ENCODE results near the gene SH3GL3. TPM values are rescaled to one million over a fixed set of nuclear protein-coding genes. Genes with fewer than 3 reads are reported as not detected.

The SH3GL3 gene
- total RNA-seq, 2 donors from 2014 or later = 3.5 to 3.8 TPM

- 94 to 98% methylated on average over 2 of the region's 2 CpGs for WGBS, 2 experiments (ENCODE audit: insufficient coverage in 1 of 2, insufficient read length in 1 of 2)
- Histone ChIP-seq H3K4me1 (ENCODE audit: control insufficient read depth, insufficient read depth, low read length) (no peaks in the 10 kb centered on the region), H3K36me3 (ENCODE audit: control insufficient read depth, insufficient read depth, low read length) (no peaks in the 10 kb centered on the region), H3K9ac (ENCODE audit: extremely low read depth, low read length, poor library complexity, severe bottlenecking) (no peak overlapping the region), H3K27me3 (ENCODE audit: control insufficient read depth, insufficient read depth, low read length, poor library complexity, severe bottlenecking) (no peaks in the 10 kb centered on the region), H3K27ac (ENCODE audit: low read depth, low read length) (no peak overlapping the region), H3K4me3 (ENCODE audit: low read length) (no peak overlapping the region), H3K9me3 (ENCODE audit: control insufficient read depth, low read length) (no peaks in the 10 kb centered on the region)
- Mint-ChIP-seq H3K4me3 (no peak overlapping the region), H3K4me1 (no peaks in the 10 kb centered on the region), H3K27ac (no peak overlapping the region), H3K36me3 (ENCODE audit: low read depth) (peaks cover 8% of the 10 kb centered on the region), H3K9me3 (peaks cover 24% of the 10 kb centered on the region), H3K27me3 (ENCODE audit: insufficient read depth) (no peaks in the 10 kb centered on the region)
- no peak for DNase-seq
- TF ChIP-seq, protein P1, sequence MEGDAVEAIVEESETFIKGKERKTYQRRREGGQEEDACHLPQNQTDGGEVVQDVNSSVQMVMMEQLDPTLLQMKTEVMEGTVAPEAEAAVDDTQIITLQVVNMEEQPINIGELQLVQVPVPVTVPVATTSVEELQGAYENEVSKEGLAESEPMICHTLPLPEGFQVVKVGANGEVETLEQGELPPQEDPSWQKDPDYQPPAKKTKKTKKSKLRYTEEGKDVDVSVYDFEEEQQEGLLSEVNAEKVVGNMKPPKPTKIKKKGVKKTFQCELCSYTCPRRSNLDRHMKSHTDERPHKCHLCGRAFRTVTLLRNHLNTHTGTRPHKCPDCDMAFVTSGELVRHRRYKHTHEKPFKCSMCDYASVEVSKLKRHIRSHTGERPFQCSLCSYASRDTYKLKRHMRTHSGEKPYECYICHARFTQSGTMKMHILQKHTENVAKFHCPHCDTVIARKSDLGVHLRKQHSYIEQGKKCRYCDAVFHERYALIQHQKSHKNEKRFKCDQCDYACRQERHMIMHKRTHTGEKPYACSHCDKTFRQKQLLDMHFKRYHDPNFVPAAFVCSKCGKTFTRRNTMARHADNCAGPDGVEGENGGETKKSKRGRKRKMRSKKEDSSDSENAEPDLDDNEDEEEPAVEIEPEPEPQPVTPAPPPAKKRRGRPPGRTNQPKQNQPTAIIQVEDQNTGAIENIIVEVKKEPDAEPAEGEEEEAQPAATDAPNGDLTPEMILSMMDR (conservative IDR thresholded peaks at IDR 0.05) = no peak
These were observed 154.9 kb downstream of the SH3GL3 start for GRCh38 chr15:83602021-83602420.

DNA sequence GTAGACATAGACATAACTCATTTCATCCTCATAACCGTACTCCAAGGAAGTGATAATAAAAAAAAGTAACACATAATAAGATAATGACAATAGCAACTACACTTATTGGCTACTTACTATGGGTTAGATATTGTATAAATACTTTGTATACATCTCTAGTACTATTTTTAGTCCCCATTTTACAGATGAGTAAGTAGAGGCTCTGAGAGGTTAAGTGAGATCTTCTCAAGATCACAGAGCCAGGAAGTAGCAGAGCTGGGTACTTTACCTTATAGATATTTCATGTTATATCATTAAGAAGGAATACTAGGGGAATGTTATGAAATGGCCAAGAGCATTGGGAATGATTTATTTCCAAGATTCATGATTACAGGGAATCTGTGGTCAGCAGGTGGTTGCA lies 157.4 kb downstream of the SH3GL3 start:
- TF ChIP-seq, protein P1 (conservative IDR thresholded peaks at IDR 0.05) = no peak
- H3K36me3 ChIP-seq (ENCODE audit: control insufficient read depth, insufficient read depth, low read length) = no peaks in the 10 kb centered on the region
- H3K4me1 Mint-ChIP-seq = no peaks in the 10 kb centered on the region
- no peaks in the 10 kb centered on the region for H3K9me3 ChIP-seq (ENCODE audit: control insufficient read depth, low read length)
- no peak for DNase-seq
- peaks cover 5% of the 10 kb centered on the region for H3K36me3 Mint-ChIP-seq (ENCODE audit: low read depth)
- no peaks in the 10 kb centered on the region for H3K4me1 ChIP-seq (ENCODE audit: control insufficient read depth, insufficient read depth, low read length)
- H3K27me3 Mint-ChIP-seq (ENCODE audit: insufficient read depth) = no peaks in the 10 kb centered on the region
- H3K27ac ChIP-seq (ENCODE audit: low read depth, low read length) = no peak overlapping the region
- no peak overlapping the region for H3K9ac ChIP-seq (ENCODE audit: extremely low read depth, low read length, poor library complexity, severe bottlenecking)
- H3K9me3 Mint-ChIP-seq = peaks cover 17% of the 10 kb centered on the region
- no CpG with 5 or more reads among the region's 1 CpG for WGBS, 2 experiments (ENCODE audit: insufficient coverage in 1 of 2, insufficient read length in 1 of 2)
- H3K4me3 ChIP-seq (ENCODE audit: low read length) = no peak overlapping the region
- H3K27me3 ChIP-seq (ENCODE audit: control insufficient read depth, insufficient read depth, low read length, poor library complexity, severe bottlenecking) = no peaks in the 10 kb centered on the region
- no peak overlapping the region for H3K4me3 Mint-ChIP-seq
- H3K27ac Mint-ChIP-seq = no peak overlapping the region

DNA sequence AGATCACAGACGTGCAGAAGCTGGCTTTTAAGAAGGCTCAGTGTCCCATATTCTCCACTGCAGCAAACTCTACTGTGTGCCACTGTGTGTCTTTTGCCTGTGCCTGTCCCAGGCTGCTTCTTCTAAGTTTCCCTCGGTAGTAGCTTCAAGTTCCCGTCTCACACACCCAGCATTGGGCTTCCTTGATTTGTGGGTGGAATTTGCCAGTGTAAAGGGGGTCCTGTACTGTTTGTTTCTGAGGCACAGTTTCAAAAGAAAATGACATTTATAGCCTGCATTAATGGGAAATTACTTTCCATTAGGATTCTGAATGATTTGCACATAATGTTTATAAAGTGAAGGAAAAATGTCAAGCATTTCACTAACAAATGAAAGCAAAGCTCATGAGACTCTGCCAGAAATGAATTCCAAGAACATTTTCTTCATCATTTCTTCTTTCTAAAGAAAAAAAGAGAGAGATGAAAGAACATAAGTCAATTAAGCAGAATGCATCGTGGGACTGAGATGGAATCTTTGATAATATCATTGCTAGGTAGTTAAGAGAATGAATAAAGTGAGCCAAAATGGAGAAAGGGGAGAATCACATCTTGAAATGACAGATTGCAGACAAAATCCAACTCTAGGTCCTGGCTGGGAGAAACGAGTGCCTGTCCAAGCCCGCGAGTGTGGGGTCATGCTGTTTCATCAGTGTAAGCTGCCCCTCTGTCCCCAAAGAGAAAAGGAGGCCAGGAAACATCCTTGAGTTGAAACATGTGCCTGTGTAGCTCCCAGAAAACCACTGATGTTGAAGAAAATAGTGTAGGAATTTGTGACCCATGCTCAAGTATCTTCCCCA lies 158.2 kb downstream of the SH3GL3 start:
- Histone ChIP-seq H3K36me3 (ENCODE audit: control insufficient read depth, insufficient read depth, low read length) (no peaks in the 10 kb centered on the region), H3K9me3 (ENCODE audit: control insufficient read depth, low read length) (no peaks in the 10 kb centered on the region), H3K4me3 (ENCODE audit: low read length) (no peak overlapping the region), H3K4me1 (ENCODE audit: control insufficient read depth, insufficient read depth, low read length) (no peaks in the 10 kb centered on the region), H3K9ac (ENCODE audit: extremely low read depth, low read length, poor library complexity, severe bottlenecking) (no peak overlapping the region), H3K27me3 (ENCODE audit: control insufficient read depth, insufficient read depth, low read length, poor library complexity, severe bottlenecking) (no peaks in the 10 kb centered on the region), H3K27ac (ENCODE audit: low read depth, low read length) (no peak overlapping the region)
- Mint-ChIP-seq H3K27me3 (ENCODE audit: insufficient read depth) (no peaks in the 10 kb centered on the region), H3K4me1 (no peaks in the 10 kb centered on the region), H3K9me3 (peaks cover 10% of the 10 kb centered on the region), H3K27ac (no peak overlapping the region), H3K4me3 (no peak overlapping the region), H3K36me3 (ENCODE audit: low read depth) (no peaks in the 10 kb centered on the region)
- WGBS, 2 experiments (ENCODE audit: insufficient coverage in 1 of 2, insufficient read length in 1 of 2) = 91 to 98% methylated on average over 5 to 7 of the region's 7 CpGs
- no peak for DNase-seq
- TF ChIP-seq, protein P1 (conservative IDR thresholded peaks at IDR 0.05) = no peak
